ENCODE results near the gene CBX3.

GRCh38 chr7:26213807-26214515, 12.4 kb downstream of the CBX3 start:
- TF ChIP-seq CTCF (IDR thresholded peaks at IDR 0.05; ENCODE audit: insufficient read depth, low read depth, low read length) (no peak), EZH2 (IDR thresholded peaks at IDR 0.05; ENCODE audit: insufficient read depth, low read length) (no peak)
